Tibial artery (tissue), 4 donors: ENCODE data around the gene FBXO28.

Source experiments
- DNase-seq, 2 donors: peaks; one replicate each; pipeline ENCODE4 v3.0.0-alpha.2; 2019
- H3K27ac ChIP-seq, 2 donors: fragments of 200-600 bp; sonication (generic) in 1 of 2; 1 replicate in 1 of 2; 2 replicates in 1 of 2; pipeline ENCODE4 v1.5.1; 2018 to 2019; ENCODE audit warnings: mild to moderate bottlenecking in 1 of 2
- H3K27me3 ChIP-seq, 2 donors: fragments of 200-600 bp; sonication (generic) in 1 of 2; one replicate each; pipeline versions ENCODE4 v1.5.1 to v1.6.0; 2016 to 2019
- H3K36me3 ChIP-seq, 3 donors: fragments of 200-600 bp; sonication (generic) in 2 of 3; one replicate each; pipeline ENCODE4 v1.5.1; 2016 to 2019; ENCODE audit warnings: mild to moderate bottlenecking in 2 of 3
- H3K4me1 ChIP-seq, 4 donors: fragments of 200-600 bp; sonication (generic) in 2 of 4; 1 replicate in 3 of 4; 2 replicates in 1 of 4; pipeline ENCODE4 v1.5.1; 2016 to 2019
- H3K4me3 ChIP-seq, 2 donors: fragments of 200-600 bp; sonication (generic) in 1 of 2; 1 replicate in 1 of 2; 2 replicates in 1 of 2; pipeline ENCODE4 v1.5.1; 2018 to 2019; ENCODE audit warnings: mild to moderate bottlenecking in 2 of 2
- H3K9me3 ChIP-seq, 3 donors: fragments of 200-600 bp; sonication (generic) in 1 of 3; one replicate each; pipeline ENCODE4 v1.5.1; 2016 to 2019
- intact Hi-C: fragments of 100-400 bp; cut with DNase I; formaldehyde crosslinking; loops from one replicate; pipeline ENCODE4 v1.15.0; 2023; ENCODE audit warnings: low total_unique reads
- TF ChIP-seq, protein P1 (sequence below), 2 experiments: fragments of 200-600 bp in 1 of 2; fragments of 450-650 bp in 1 of 2; IDR thresholded peaks; one replicate each; pipeline ENCODE4 v1.5.1; 2017 to 2019; ENCODE audit warnings: antibody characterized with exemption in 2 of 2, mild to moderate bottlenecking in 1 of 2, moderate library complexity in 1 of 2

FBXO28 gene

DNA sequence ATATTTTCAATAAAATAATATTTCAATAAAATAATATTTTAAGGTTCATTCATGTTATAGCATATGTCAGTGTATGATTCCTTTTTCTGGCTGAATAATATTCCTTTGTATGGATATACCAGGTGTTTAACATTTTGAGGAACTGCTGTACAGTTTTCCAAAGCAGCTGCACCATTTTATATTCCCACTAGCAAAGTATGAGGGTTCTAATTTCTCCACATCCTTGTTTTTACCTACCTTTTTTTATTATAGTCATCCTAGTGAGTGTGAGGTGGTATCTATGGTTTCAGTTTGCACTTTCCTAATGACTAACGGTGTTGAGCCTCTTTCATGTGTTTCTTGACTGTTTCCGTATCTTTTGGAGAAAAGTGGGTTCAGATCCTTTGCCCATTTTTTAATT lies 74.4 kb downstream of the FBXO28 start:
- intact Hi-C loops = no loop called here

GRCh38 chr1:224189561-224189960 lies 75.7 kb downstream of the FBXO28 start:
- intact Hi-C loops = no loop called here
- Histone ChIP-seq H3K27ac (no peak overlapping the region), H3K4me3 (no peak overlapping the region)

More for the DNA sequence above, 74.4 kb downstream of the FBXO28 start:
- H3K36me3 ChIP-seq = peaks cover 17 to 27% (median 25%) of the 10 kb centered on the region in 3 donors
- H3K27me3 ChIP-seq = no peaks in the 10 kb centered on the region
- TF ChIP-seq, protein P1, sequence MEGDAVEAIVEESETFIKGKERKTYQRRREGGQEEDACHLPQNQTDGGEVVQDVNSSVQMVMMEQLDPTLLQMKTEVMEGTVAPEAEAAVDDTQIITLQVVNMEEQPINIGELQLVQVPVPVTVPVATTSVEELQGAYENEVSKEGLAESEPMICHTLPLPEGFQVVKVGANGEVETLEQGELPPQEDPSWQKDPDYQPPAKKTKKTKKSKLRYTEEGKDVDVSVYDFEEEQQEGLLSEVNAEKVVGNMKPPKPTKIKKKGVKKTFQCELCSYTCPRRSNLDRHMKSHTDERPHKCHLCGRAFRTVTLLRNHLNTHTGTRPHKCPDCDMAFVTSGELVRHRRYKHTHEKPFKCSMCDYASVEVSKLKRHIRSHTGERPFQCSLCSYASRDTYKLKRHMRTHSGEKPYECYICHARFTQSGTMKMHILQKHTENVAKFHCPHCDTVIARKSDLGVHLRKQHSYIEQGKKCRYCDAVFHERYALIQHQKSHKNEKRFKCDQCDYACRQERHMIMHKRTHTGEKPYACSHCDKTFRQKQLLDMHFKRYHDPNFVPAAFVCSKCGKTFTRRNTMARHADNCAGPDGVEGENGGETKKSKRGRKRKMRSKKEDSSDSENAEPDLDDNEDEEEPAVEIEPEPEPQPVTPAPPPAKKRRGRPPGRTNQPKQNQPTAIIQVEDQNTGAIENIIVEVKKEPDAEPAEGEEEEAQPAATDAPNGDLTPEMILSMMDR (IDR thresholded peaks at IDR 0.05) = no peak
- H3K4me3 ChIP-seq = no peak overlapping the region
- no peak for DNase-seq
- H3K9me3 ChIP-seq = no peaks in the 10 kb centered on the region
- peaks cover 0 to 39% (median 22%) of the 10 kb centered on the region in 4 donors for H3K4me1 ChIP-seq
- H3K27ac ChIP-seq = no peak overlapping the region

GRCh38 chr1:224192082-224192788 lies 78.3 kb downstream of the FBXO28 start:
- no peak overlapping the region for H3K4me3 ChIP-seq
- TF ChIP-seq, protein P1 (IDR thresholded peaks at IDR 0.05) = no peak
- H3K4me1 ChIP-seq = peaks cover 0 to 7% (median 0%) of the 10 kb centered on the region in 4 donors
- no peaks in the 10 kb centered on the region for H3K27me3 ChIP-seq
- H3K27ac ChIP-seq = no peak overlapping the region
- intact Hi-C loops = no loop called here
- no peaks in the 10 kb centered on the region for H3K9me3 ChIP-seq
- peaks cover 29 to 46% (median 43%) of the 10 kb centered on the region in 3 donors for H3K36me3 ChIP-seq
- no peak for DNase-seq

More at GRCh38 chr1:224189561-224189960, 75.7 kb downstream of the FBXO28 start:
- DNase-seq = peak in 1 of 2 donors; percentile 12
- Histone ChIP-seq H3K9me3 (no peaks in the 10 kb centered on the region), H3K27me3 (no peaks in the 10 kb centered on the region), H3K4me1 (peaks cover 0 to 34% (median 19%) of the 10 kb centered on the region in 4 donors), H3K36me3 (peaks cover 28 to 33% (median 33%) of the 10 kb centered on the region in 3 donors)
- TF ChIP-seq, protein P1 (IDR thresholded peaks at IDR 0.05) = no peak

- Histone ChIP-seq H3K4me1 (no peaks in the 10 kb centered on the region), H3K27me3 (no peaks in the 10 kb centered on the region)
- intact Hi-C loops = no loop called here
These were observed 79.5 kb downstream of the FBXO28 start for GRCh38 chr1:224193319-224193966.

DNA sequence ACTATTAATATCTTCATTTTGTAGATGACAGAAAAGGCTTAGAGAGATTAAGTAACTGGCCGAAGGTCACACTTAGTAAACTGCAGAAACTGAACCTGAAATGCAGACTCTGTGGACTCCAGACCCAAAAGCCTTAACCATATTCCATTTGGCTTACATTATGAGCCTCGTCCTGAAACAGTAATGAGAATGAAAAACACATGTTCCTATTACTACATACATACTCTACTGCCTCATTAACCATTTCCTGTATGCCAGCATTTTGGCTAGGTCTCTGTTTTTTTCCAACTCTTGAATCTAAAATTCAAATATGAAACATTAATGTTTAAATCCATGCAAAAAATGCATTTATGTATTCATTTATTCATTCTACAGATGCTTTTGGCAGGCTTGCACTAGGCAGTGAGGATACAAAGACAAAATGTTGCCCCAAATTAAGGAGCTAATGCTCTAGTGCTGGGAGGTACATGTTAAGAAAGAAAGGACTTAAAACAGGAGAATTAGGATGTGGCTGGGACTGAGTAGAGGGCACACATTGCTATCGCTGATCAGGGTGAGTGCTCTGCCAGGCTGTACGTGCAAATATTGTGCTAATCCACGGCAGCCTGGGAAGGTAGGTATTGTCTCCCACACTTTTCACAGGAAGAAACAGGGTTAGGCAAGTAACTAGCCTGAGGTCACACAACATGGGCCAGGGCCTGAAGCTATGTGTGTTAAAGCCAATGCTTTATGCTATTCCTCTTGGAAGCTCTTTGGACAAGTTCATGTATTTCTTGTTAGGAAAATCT lies 83.1 kb downstream of the FBXO28 start:
- TF ChIP-seq, protein P1 (IDR thresholded peaks at IDR 0.05) = no peak
- DNase-seq = no peak
- Histone ChIP-seq H3K4me1 (no peaks in the 10 kb centered on the region), H3K4me3 (no peak overlapping the region), H3K9me3 (no peaks in the 10 kb centered on the region), H3K36me3 (peaks cover 24 to 36% (median 29%) of the 10 kb centered on the region in 3 donors), H3K27me3 (no peaks in the 10 kb centered on the region), H3K27ac (no peak overlapping the region)
- intact Hi-C loops = no loop called here

More at GRCh38 chr1:224193319-224193966, 79.5 kb downstream of the FBXO28 start:
- Histone ChIP-seq H3K4me3 (no peak overlapping the region), H3K36me3 (peaks cover 29 to 46% (median 43%) of the 10 kb centered on the region in 3 donors), H3K27ac (no peak overlapping the region), H3K9me3 (no peaks in the 10 kb centered on the region)
- TF ChIP-seq, protein P1 (IDR thresholded peaks at IDR 0.05) = no peak
- no peak for DNase-seq
